Gastroesophageal sphincter (tissue), 4 donors: Measurements from ENCODE around the gene SGSH. TPM values are rescaled to one million over a fixed set of nuclear protein-coding genes. Genes with fewer than 3 reads are reported as not detected.

Experiments
- ATAC-seq: fragments of 150-250 bp; one replicate; pipeline ENCODE4 v1.9.1; 2016; ENCODE audit warnings: mild to moderate bottlenecking, moderate library complexity
- H3K27ac ChIP-seq, 4 donors: fragments of 200-600 bp; sonication (generic) in 3 of 4; 1 replicate in 3 of 4; 2 replicates in 1 of 4; pipeline ENCODE4 v1.5.1; 2016 to 2019
- H3K27me3 ChIP-seq: fragments of 200-600 bp; sonication (generic); one replicate; pipeline ENCODE4 v1.5.1; 2019
- H3K36me3 ChIP-seq, 2 donors: fragments of 200-600 bp; sonication (generic); one replicate each; pipeline ENCODE4 v1.5.1; 2019; ENCODE audit warnings: control low read depth in 1 of 2
- H3K4me1 ChIP-seq, 3 donors: fragments of 200-600 bp; sonication (generic); 1 replicate in 2 of 3; 2 replicates in 1 of 3; pipeline ENCODE4 v1.5.1; 2016 to 2019; ENCODE audit warnings: control low read depth in 2 of 3
- H3K4me3 ChIP-seq, 2 donors: fragments of 200-600 bp; sonication (generic); one replicate each; pipeline ENCODE4 v1.5.1; 2019; ENCODE audit warnings: mild to moderate bottlenecking in 1 of 2, moderate library complexity in 1 of 2
- H3K9me3 ChIP-seq, 3 donors: fragments of 200-600 bp; sonication (generic); one replicate each; pipeline ENCODE4 v1.5.1; 2017 to 2019; ENCODE audit warnings: control low read depth in 2 of 3
- EP300 ChIP-seq: sonication (generic); formaldehyde crosslinking; IDR thresholded peaks from one replicate; pipeline ENCODE4 v1.6.1; 2017; ENCODE audit warnings: antibody characterized with exemption, mild to moderate bottlenecking
- POLR2A ChIP-seq, 2 donors: fragments of 450-650 bp; IDR thresholded peaks; one replicate each; pipeline ENCODE4 v1.6.1; 2017; ENCODE audit warnings: antibody characterized with exemption in 2 of 2, mild to moderate bottlenecking in 2 of 2, moderate library complexity in 1 of 2
- POLR2AphosphoS5 ChIP-seq: sonication (generic); formaldehyde crosslinking; IDR thresholded peaks from one replicate; pipeline ENCODE4 v1.6.1; 2017; ENCODE audit warnings: antibody characterized with exemption
- WGBS, 2 donors: methylation state at CpG; one replicate each; pipeline ENCODE4 v1.1.5; 2018; ENCODE audit warnings: low coverage in 1 of 2; 5-methylcytosine and 5-hydroxymethylcytosine counted together
- total RNA-seq, 4 donors: library from RNA; depleted of rRNA; stranded (reverse); fragments of >200 nt; gene quantifications; one replicate each; pipeline ENCODE4 v1.1.0, GENCODE V29; 2016
- TF ChIP-seq, protein P1 (sequence below), 4 experiments: fragments of 200-600 bp in 2 of 4; fragments of 450-650 bp in 2 of 4; sonication (generic) in 1 of 4; IDR thresholded peaks; one replicate each; pipeline ENCODE4 v1.5.1; 2017 to 2019; ENCODE audit warnings: antibody characterized with exemption in 4 of 4, mild to moderate bottlenecking in 2 of 4, moderate library complexity in 2 of 4

The SGSH gene
- total RNA-seq, 4 donors from 2014 or later: 16.8 to 39.2 (median 18.2) TPM

DNA sequence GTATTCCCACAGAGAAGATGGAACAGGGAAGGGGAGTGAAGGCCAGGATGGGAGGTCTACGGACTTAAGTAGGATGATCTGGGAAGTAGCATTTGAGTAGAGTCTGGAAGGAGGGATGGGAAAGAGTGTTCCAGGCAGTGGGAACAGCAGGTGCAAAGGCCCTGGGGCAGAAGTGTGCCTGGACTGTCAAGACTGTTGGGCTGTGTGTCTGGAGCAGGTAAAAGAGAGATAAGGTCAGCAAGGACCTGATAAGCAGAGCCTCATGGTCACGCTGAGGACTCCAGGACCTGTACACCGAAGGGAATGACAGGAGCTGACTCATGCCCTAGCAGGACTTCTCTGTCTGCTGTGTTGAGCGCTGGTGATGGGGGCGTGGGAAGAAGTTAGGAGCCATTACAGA, 51.0 kb downstream of the SGSH start:
- TF ChIP-seq POLR2AphosphoS5 (no peak), POLR2A (IDR thresholded peaks at IDR 0.05) (no peak), EP300 (no peak)
- TF ChIP-seq, protein P1, sequence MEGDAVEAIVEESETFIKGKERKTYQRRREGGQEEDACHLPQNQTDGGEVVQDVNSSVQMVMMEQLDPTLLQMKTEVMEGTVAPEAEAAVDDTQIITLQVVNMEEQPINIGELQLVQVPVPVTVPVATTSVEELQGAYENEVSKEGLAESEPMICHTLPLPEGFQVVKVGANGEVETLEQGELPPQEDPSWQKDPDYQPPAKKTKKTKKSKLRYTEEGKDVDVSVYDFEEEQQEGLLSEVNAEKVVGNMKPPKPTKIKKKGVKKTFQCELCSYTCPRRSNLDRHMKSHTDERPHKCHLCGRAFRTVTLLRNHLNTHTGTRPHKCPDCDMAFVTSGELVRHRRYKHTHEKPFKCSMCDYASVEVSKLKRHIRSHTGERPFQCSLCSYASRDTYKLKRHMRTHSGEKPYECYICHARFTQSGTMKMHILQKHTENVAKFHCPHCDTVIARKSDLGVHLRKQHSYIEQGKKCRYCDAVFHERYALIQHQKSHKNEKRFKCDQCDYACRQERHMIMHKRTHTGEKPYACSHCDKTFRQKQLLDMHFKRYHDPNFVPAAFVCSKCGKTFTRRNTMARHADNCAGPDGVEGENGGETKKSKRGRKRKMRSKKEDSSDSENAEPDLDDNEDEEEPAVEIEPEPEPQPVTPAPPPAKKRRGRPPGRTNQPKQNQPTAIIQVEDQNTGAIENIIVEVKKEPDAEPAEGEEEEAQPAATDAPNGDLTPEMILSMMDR (IDR thresholded peaks at IDR 0.05): no peak
- Histone ChIP-seq H3K27ac (no peak overlapping the region), H3K4me3 (no peak overlapping the region), H3K9me3 (no peaks in the 10 kb centered on the region), H3K36me3 (no peaks in the 10 kb centered on the region), H3K27me3 (peaks cover 15% of the 10 kb centered on the region), H3K4me1 (no peaks in the 10 kb centered on the region)
- no peak for ATAC-seq
- WGBS, 2 donors: 92 to 100% methylated on average over 3 to 5 of the region's 5 CpGs

DNA sequence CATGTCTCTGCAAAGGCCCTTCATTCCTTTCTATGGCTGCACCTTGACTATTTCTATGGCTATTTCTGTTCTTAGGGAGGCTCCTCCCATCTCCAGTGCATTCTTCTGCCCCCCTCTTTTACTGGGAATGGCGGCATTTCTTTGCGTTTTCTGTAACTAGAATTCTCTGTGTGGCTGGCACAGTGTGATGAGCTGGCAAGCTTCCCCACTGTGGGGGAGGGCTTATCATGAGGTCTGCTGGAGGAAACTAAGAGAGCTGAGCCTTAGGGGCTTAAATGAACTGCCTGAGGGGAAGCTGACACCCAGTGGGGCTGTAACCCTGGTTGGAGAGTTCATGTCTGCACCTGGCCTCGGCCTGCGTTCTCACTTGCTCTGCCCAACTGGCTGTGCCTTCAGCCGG, 51.8 kb downstream of the SGSH start:
- Histone ChIP-seq H3K27me3 (peaks cover 15% of the 10 kb centered on the region), H3K4me1 (no peaks in the 10 kb centered on the region), H3K27ac (no peak overlapping the region), H3K9me3 (no peaks in the 10 kb centered on the region), H3K4me3 (no peak overlapping the region), H3K36me3 (no peaks in the 10 kb centered on the region)
- TF ChIP-seq POLR2AphosphoS5 (no peak), EP300 (no peak), POLR2A (IDR thresholded peaks at IDR 0.05) (no peak)
- TF ChIP-seq, protein P1 (IDR thresholded peaks at IDR 0.05): no peak
- no peak for ATAC-seq
- WGBS, 2 donors: 30% methylated on average over 4 of the region's 5 CpGs; no CpG with 5 or more reads in 1 of the 2 donors

DNA sequence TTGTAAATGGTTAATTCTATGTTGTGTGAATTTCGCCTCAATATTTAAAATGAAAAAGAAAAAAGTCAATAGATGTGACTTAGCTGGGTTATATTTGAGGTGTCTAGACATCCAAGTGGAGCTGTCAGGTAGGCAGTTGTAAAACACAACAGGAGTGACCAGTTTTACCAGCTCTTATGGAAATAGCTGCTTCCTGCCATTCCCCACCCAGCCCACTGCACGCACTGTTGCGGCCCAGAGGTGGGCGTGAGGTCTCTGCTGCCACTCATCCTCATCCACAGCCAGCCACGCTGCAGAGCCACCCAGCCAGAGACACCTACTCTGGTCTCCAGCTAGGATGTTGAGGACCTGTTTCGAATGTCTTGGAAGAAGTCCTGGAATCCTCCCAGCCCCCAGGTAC, 53.7 kb downstream of the SGSH start:
- no peaks in the 10 kb centered on the region for H3K9me3 ChIP-seq
- no peak overlapping the region for H3K4me3 ChIP-seq
- TF ChIP-seq EP300: no peak
- TF ChIP-seq, protein P1 (IDR thresholded peaks at IDR 0.05): no peak
- no peak for TF ChIP-seq POLR2A (IDR thresholded peaks at IDR 0.05)
- TF ChIP-seq POLR2AphosphoS5: no peak
- H3K36me3 ChIP-seq: no peaks in the 10 kb centered on the region
- no peak for ATAC-seq
- WGBS, 2 donors: 82 to 91% methylated on average over 5 to 6 of the region's 6 CpGs
- peaks cover 15% of the 10 kb centered on the region for H3K27me3 ChIP-seq
- H3K27ac ChIP-seq: no peak overlapping the region
- no peaks in the 10 kb centered on the region for H3K4me1 ChIP-seq

DNA sequence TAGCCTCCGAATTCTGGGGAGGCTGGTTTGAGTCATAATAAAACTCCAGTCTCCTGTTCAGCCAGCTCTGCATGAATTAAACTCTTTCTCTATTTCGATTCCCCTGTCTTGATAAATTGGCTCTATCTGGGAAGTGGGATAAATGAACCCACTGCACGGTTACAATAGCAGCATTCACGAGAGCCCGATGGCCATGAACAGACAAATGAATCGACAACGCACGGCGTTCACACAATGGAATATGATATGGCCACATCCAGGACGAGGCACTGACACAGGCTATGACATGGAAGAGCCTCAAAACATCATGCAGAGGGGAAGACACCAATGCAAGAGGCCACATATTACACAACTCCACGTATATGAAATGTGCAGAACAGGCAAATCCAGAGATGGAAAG, 55.9 kb downstream of the SGSH start:
- TF ChIP-seq POLR2A (IDR thresholded peaks at IDR 0.05) (no peak), EP300 (no peak), POLR2AphosphoS5 (no peak)
- TF ChIP-seq, protein P1 (IDR thresholded peaks at IDR 0.05): no peak
- H3K27ac ChIP-seq: no peak overlapping the region
- ATAC-seq: no peak
- no peaks in the 10 kb centered on the region for H3K4me1 ChIP-seq
- no peak overlapping the region for H3K4me3 ChIP-seq
- WGBS, 2 donors: 75% methylated on average over 10 of the region's 11 CpGs; no CpG with 5 or more reads in 1 of the 2 donors
- H3K27me3 ChIP-seq: peaks cover 10% of the 10 kb centered on the region
- no peaks in the 10 kb centered on the region for H3K9me3 ChIP-seq
- H3K36me3 ChIP-seq: no peaks in the 10 kb centered on the region

DNA sequence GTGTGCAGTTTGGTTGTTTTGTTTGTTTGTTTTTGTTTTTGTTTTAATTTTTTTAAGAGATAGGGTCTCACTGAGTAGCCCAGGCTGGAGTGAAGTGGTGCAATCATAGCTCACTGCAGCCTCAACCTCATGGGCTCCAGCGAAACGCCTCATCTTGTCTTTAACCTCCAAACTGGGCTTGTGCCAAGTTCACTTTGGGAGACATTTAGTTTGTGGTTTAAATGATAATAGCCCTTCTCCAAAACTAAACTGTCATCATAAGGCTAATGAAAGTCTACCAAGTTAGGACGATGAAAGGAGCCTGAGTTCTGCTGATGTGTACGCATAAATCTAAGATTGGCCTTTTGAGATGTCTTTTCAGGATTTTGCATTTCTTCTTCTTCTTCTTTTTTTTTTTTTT, 56.8 kb downstream of the SGSH start:
- peaks cover 10% of the 10 kb centered on the region for H3K27me3 ChIP-seq
- no peaks in the 10 kb centered on the region for H3K36me3 ChIP-seq
- 83 to 84% methylated on average over 2 to 4 of the region's 4 CpGs for WGBS, 2 donors
- H3K4me1 ChIP-seq: no peaks in the 10 kb centered on the region
- no peak overlapping the region for H3K27ac ChIP-seq
- ATAC-seq: no peak
- no peak for TF ChIP-seq EP300
- TF ChIP-seq, protein P1 (IDR thresholded peaks at IDR 0.05): no peak
- no peak for TF ChIP-seq POLR2A (IDR thresholded peaks at IDR 0.05)
- TF ChIP-seq POLR2AphosphoS5: no peak
- H3K4me3 ChIP-seq: no peak overlapping the region
- H3K9me3 ChIP-seq: no peaks in the 10 kb centered on the region
